OCI-LY7 (cell line): ENCODE data around the gene CD320.

ENCODE experiments used
- CTCF ChIP-seq: fragments of 200-600 bp; sonication (generic); conservative IDR thresholded peaks from 2 replicates; pipeline ENCODE4 v1.5.1; 2014; ENCODE audit warnings: mild to moderate bottlenecking, antibody characterized with exemption, low read length, moderate library complexity, mixed read lengths
- EZH2phosphoT487 ChIP-seq: fragments of 200-600 bp; sonication (generic); IDR thresholded peaks from 2 replicates; pipeline ENCODE4 v1.6.1; 2018; ENCODE audit warnings: low read depth, borderline replicate concordance, mild to moderate bottlenecking, mixed run types, antibody characterized with exemption, low read length, moderate library complexity, mixed read lengths

- TF ChIP-seq CTCF = no peak
- no peak for TF ChIP-seq EZH2phosphoT487
Measured at GRCh38 chr19:8336072-8336569, 28.0 kb upstream of the CD320 start.
